ENCODE results near the gene PEG3.
"Not testable (repeated sequence)": the region's sequence is repeated elsewhere in the genome, so short reads cannot be mapped to it uniquely, and the experiment has no call there.

The PEG3 gene

GRCh38 chr19:56858026-56858425 is 17.5 kb upstream of the PEG3 start:
- Mint-ChIP-seq H3K4me1 (ENCODE audit: low read depth) (no peaks in the 10 kb centered on the region), H3K36me3 (ENCODE audit: low read depth) (no peaks in the 10 kb centered on the region), H3K27ac (no peak overlapping the region), H3K9me3 (peaks cover 43% of the 10 kb centered on the region), H3K27me3 (no peaks in the 10 kb centered on the region), H3K4me3 (no peak overlapping the region)
- DNase-seq, result no peak

GRCh38 chr19:56856822-56857221 is 16.3 kb upstream of the PEG3 start:
- peaks cover 4% of the 10 kb centered on the region for H3K36me3 Mint-ChIP-seq (ENCODE audit: low read depth)
- no peak overlapping the region for H3K27ac Mint-ChIP-seq
- no peaks in the 10 kb centered on the region for H3K4me1 Mint-ChIP-seq (ENCODE audit: low read depth)
- H3K9me3 Mint-ChIP-seq, result peaks cover 50% of the 10 kb centered on the region
- no peak overlapping the region for H3K4me3 Mint-ChIP-seq
- H3K27me3 Mint-ChIP-seq, result no peaks in the 10 kb centered on the region
- DNase-seq, result no peak

GRCh38 chr19:56852361-56852760 is 11.8 kb upstream of the PEG3 start:
- not testable (repeated sequence) for H3K4me1 Mint-ChIP-seq (ENCODE audit: low read depth); H3K4me3 Mint-ChIP-seq; H3K27ac Mint-ChIP-seq; DNase-seq; H3K36me3 Mint-ChIP-seq (ENCODE audit: low read depth); H3K27me3 Mint-ChIP-seq
- H3K9me3 Mint-ChIP-seq, result peaks cover 62% of the 10 kb centered on the region

GRCh38 chr19:56848166-56848565 is 7.6 kb upstream of the PEG3 start:
- no peaks in the 10 kb centered on the region for H3K27me3 Mint-ChIP-seq
- DNase-seq, result no peak
- H3K4me3 Mint-ChIP-seq, result no peak overlapping the region
- peaks cover 4% of the 10 kb centered on the region for H3K36me3 Mint-ChIP-seq (ENCODE audit: low read depth)
- H3K27ac Mint-ChIP-seq, result no peak overlapping the region
- H3K9me3 Mint-ChIP-seq, result peaks cover 49% of the 10 kb centered on the region
- H3K4me1 Mint-ChIP-seq (ENCODE audit: low read depth), result no peaks in the 10 kb centered on the region

GRCh38 chr19:56842412-56842811 is 1.9 kb upstream of the PEG3 start:
- peaks cover 33% of the 10 kb centered on the region for H3K9me3 Mint-ChIP-seq
- H3K27me3 Mint-ChIP-seq, result peaks cover 28% of the 10 kb centered on the region
- H3K27ac Mint-ChIP-seq, result no peak overlapping the region
- H3K36me3 Mint-ChIP-seq (ENCODE audit: low read depth), result peaks cover 28% of the 10 kb centered on the region
- peaks cover 3% of the 10 kb centered on the region for H3K4me1 Mint-ChIP-seq (ENCODE audit: low read depth)
- no peak overlapping the region for H3K4me3 Mint-ChIP-seq
- no peak for DNase-seq

- Mint-ChIP-seq H3K27ac (no peak overlapping the region), H3K4me1 (ENCODE audit: low read depth) (peaks cover 3% of the 10 kb centered on the region), H3K27me3 (peaks cover 33% of the 10 kb centered on the region), H3K9me3 (peaks cover 35% of the 10 kb centered on the region), H3K36me3 (ENCODE audit: low read depth) (peaks cover 34% of the 10 kb centered on the region), H3K4me3 (no peak overlapping the region)
- no peak for DNase-seq
Observed at GRCh38 chr19:56841193-56841543, 642 bp upstream of the PEG3 start.

- H3K4me3 Mint-ChIP-seq, result no peak overlapping the region
- H3K27ac Mint-ChIP-seq, result no peak overlapping the region
- H3K4me1 Mint-ChIP-seq (ENCODE audit: low read depth), result peaks cover 3% of the 10 kb centered on the region
- no peak for DNase-seq
- peaks cover 34% of the 10 kb centered on the region for H3K36me3 Mint-ChIP-seq (ENCODE audit: low read depth)
- peaks cover 33% of the 10 kb centered on the region for H3K27me3 Mint-ChIP-seq
- H3K9me3 Mint-ChIP-seq, result peaks cover 47% of the 10 kb centered on the region
Observed at GRCh38 chr19:56839652-56840450, 675 bp downstream of the PEG3 start.

- Mint-ChIP-seq H3K27ac (no peak overlapping the region), H3K36me3 (ENCODE audit: low read depth) (peaks cover 34% of the 10 kb centered on the region), H3K9me3 (peaks cover 50% of the 10 kb centered on the region), H3K4me3 (no peak overlapping the region), H3K27me3 (peaks cover 33% of the 10 kb centered on the region), H3K4me1 (ENCODE audit: low read depth) (peaks cover 3% of the 10 kb centered on the region)
- no peak for DNase-seq
Observed at GRCh38 chr19:56838909-56839651, 1.4 kb downstream of the PEG3 start.

- peaks cover 52% of the 10 kb centered on the region for H3K9me3 Mint-ChIP-seq
Observed at GRCh38 chr19:56838024-56838908, 2.3 kb downstream of the PEG3 start.

GRCh38 chr19:56837492-56838023 is 3.0 kb downstream of the PEG3 start:
- Mint-ChIP-seq H3K27ac (no peak overlapping the region), H3K27me3 (peaks cover 33% of the 10 kb centered on the region)
- no peak for DNase-seq

More at GRCh38 chr19:56838024-56838908, 2.3 kb downstream of the PEG3 start:
- no peak for DNase-seq
- H3K27me3 Mint-ChIP-seq, result peaks cover 33% of the 10 kb centered on the region
- no peak overlapping the region for H3K4me3 Mint-ChIP-seq
- no peak overlapping the region for H3K27ac Mint-ChIP-seq
- H3K36me3 Mint-ChIP-seq (ENCODE audit: low read depth), result peaks cover 34% of the 10 kb centered on the region
- H3K4me1 Mint-ChIP-seq (ENCODE audit: low read depth), result peaks cover 3% of the 10 kb centered on the region

GRCh38 chr19:56837004-56837403 is 3.5 kb downstream of the PEG3 start:
- H3K36me3 Mint-ChIP-seq (ENCODE audit: low read depth), result peaks cover 34% of the 10 kb centered on the region
- no peak for DNase-seq

More at GRCh38 chr19:56837492-56838023, 3.0 kb downstream of the PEG3 start:
- peaks cover 56% of the 10 kb centered on the region for H3K9me3 Mint-ChIP-seq
- no peak overlapping the region for H3K4me3 Mint-ChIP-seq
- peaks cover 3% of the 10 kb centered on the region for H3K4me1 Mint-ChIP-seq (ENCODE audit: low read depth)
- peaks cover 34% of the 10 kb centered on the region for H3K36me3 Mint-ChIP-seq (ENCODE audit: low read depth)

GRCh38 chr19:56836059-56836458 is 4.5 kb downstream of the PEG3 start:
- no peak for DNase-seq
- Mint-ChIP-seq H3K36me3 (ENCODE audit: low read depth) (peaks cover 29% of the 10 kb centered on the region), H3K4me1 (ENCODE audit: low read depth) (peaks cover 3% of the 10 kb centered on the region), H3K27me3 (peaks cover 26% of the 10 kb centered on the region), H3K9me3 (peaks cover 53% of the 10 kb centered on the region), H3K4me3 (no peak overlapping the region), H3K27ac (no peak overlapping the region)

More at GRCh38 chr19:56837004-56837403, 3.5 kb downstream of the PEG3 start:
- Mint-ChIP-seq H3K4me3 (no peak overlapping the region), H3K27ac (no peak overlapping the region), H3K4me1 (ENCODE audit: low read depth) (peaks cover 3% of the 10 kb centered on the region), H3K9me3 (peaks cover 60% of the 10 kb centered on the region), H3K27me3 (peaks cover 33% of the 10 kb centered on the region)

GRCh38 chr19:56835401-56835800 is 5.1 kb downstream of the PEG3 start:
- DNase-seq, result no peak
- peaks cover 3% of the 10 kb centered on the region for H3K4me1 Mint-ChIP-seq (ENCODE audit: low read depth)
- peaks cover 51% of the 10 kb centered on the region for H3K9me3 Mint-ChIP-seq
- H3K27me3 Mint-ChIP-seq, result peaks cover 20% of the 10 kb centered on the region
- H3K4me3 Mint-ChIP-seq, result no peak overlapping the region
- H3K36me3 Mint-ChIP-seq (ENCODE audit: low read depth), result peaks cover 27% of the 10 kb centered on the region
- H3K27ac Mint-ChIP-seq, result no peak overlapping the region

All from activated T-cell treated with anti-CD3 and anti-CD28 coated beads, Interleukin-2, amount 50 U/mL, for 24 hours (primary cell).